ENCODE measurements around the gene RC3H1.
"Not testable (repeated sequence)": the region's sequence is repeated elsewhere in the genome, so short reads cannot be mapped to it uniquely, and the experiment has no call there.

DNA sequence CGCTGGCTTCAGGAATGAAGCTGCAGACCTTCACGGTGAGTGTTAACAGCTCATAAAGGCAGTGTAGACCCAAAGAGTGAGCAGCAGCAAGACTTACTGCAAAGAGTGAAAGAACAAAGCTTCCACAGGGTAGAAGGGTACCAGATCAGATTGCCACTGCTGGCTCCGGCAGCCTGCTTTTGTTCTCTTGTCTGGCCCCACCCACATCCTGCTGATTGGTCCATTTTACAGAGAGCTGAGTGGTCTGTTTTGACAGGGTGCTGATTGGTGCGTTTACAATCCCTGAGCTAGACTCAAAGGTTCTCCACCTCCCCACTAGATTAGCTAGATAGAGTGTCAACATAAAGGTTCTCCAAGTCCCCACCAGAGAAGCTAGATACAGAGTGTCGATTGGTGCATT, 33.6 kb upstream of the RC3H1 start:
- not testable (repeated sequence) for TF ChIP-seq POLR2A, POLR2AphosphoS5, EP300 (IDR thresholded peaks at IDR 0.05)
- TF ChIP-seq, protein P1, sequence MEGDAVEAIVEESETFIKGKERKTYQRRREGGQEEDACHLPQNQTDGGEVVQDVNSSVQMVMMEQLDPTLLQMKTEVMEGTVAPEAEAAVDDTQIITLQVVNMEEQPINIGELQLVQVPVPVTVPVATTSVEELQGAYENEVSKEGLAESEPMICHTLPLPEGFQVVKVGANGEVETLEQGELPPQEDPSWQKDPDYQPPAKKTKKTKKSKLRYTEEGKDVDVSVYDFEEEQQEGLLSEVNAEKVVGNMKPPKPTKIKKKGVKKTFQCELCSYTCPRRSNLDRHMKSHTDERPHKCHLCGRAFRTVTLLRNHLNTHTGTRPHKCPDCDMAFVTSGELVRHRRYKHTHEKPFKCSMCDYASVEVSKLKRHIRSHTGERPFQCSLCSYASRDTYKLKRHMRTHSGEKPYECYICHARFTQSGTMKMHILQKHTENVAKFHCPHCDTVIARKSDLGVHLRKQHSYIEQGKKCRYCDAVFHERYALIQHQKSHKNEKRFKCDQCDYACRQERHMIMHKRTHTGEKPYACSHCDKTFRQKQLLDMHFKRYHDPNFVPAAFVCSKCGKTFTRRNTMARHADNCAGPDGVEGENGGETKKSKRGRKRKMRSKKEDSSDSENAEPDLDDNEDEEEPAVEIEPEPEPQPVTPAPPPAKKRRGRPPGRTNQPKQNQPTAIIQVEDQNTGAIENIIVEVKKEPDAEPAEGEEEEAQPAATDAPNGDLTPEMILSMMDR (IDR thresholded peaks at IDR 0.05): not testable (repeated sequence)

All from stomach (tissue), 4 donors.